Adrenal gland (tissue), 5 donors: Measurements from ENCODE around the gene MYT1.

Source experiments
- POLR2A ChIP-seq, 2 donors: fragments of 450-650 bp; IDR thresholded peaks; one replicate each; pipeline ENCODE4 v1.6.1; 2017; ENCODE audit warnings: antibody characterized with exemption in 2 of 2, mild to moderate bottlenecking in 2 of 2, moderate library complexity in 1 of 2
- TF ChIP-seq, protein P1 (sequence below), 6 experiments: fragments of 450-650 bp in 4 of 6; fragments of 200-600 bp in 2 of 6; sonication (generic) in 1 of 6; IDR thresholded peaks; 1 replicate in 5 of 6; 2 replicates in 1 of 6; pipeline versions ENCODE4 v1.5.1 to v1.8.0; 2016 to 2021; ENCODE audit warnings: antibody characterized with exemption in 6 of 6, mild to moderate bottlenecking in 2 of 6, moderate library complexity in 1 of 6
- donor health status: DM: no; HTN: no; CAD: no.

DNA sequence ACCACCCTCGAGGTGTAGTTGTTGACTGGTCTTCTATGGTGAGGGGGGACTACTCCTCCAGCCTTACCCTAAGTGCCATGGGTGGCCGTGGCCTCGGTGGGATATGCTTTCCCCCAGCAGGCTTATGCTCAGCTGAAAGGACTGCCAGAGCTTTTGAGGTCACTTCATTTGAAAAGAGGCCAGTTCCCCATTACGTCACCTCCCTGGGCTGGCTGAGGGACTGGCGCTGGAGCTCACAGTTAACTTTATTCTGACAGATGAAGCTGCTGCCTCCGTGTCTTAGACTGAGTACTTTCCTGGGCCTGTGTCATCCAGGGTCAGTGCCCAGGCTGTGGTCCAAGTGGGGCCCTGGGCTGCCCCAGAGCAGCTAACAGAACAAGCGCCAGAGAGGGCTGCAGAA is 48.5 kb downstream of the MYT1 start:
- TF ChIP-seq, protein P1, sequence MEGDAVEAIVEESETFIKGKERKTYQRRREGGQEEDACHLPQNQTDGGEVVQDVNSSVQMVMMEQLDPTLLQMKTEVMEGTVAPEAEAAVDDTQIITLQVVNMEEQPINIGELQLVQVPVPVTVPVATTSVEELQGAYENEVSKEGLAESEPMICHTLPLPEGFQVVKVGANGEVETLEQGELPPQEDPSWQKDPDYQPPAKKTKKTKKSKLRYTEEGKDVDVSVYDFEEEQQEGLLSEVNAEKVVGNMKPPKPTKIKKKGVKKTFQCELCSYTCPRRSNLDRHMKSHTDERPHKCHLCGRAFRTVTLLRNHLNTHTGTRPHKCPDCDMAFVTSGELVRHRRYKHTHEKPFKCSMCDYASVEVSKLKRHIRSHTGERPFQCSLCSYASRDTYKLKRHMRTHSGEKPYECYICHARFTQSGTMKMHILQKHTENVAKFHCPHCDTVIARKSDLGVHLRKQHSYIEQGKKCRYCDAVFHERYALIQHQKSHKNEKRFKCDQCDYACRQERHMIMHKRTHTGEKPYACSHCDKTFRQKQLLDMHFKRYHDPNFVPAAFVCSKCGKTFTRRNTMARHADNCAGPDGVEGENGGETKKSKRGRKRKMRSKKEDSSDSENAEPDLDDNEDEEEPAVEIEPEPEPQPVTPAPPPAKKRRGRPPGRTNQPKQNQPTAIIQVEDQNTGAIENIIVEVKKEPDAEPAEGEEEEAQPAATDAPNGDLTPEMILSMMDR (IDR thresholded peaks at IDR 0.05) = no peak
- TF ChIP-seq POLR2A (IDR thresholded peaks at IDR 0.05) = peak in 1 of 2 donors; percentile 71
